ENCODE data around the gene CCDC93. TPM values are rescaled to one million over a fixed set of nuclear protein-coding genes. Genes with fewer than 3 reads are reported as not detected.

CCDC93 gene
- total RNA-seq, 1 donor from 2014 or later = 37.8 TPM

- DNase-seq = no peak
- Histone ChIP-seq H3K4me3 (no peak overlapping the region), H3K36me3 (peaks cover 89% of the 10 kb centered on the region), H3K27me3 (no peaks in the 10 kb centered on the region), H3K27ac (no peak overlapping the region), H3K4me1 (peaks cover 5% of the 10 kb centered on the region), H3K9me3 (no peaks in the 10 kb centered on the region)
- no peak for TF ChIP-seq CTCF (IDR thresholded peaks at IDR 0.05)
- intact Hi-C loops (cut with DNase I) = no loop called here
- no peak for ATAC-seq
These were observed 57.7 kb downstream of the CCDC93 start for GRCh38 chr2:117956036-117956796.

GRCh38 chr2:117953231-117953630, 60.6 kb downstream of the CCDC93 start:
- Histone ChIP-seq H3K4me3 (no peak overlapping the region), H3K27me3 (no peaks in the 10 kb centered on the region), H3K36me3 (peaks cover 99% of the 10 kb centered on the region), H3K9me3 (no peaks in the 10 kb centered on the region), H3K27ac (no peak overlapping the region), H3K4me1 (peaks cover 5% of the 10 kb centered on the region)
- no peak for DNase-seq
- no peak for TF ChIP-seq CTCF (IDR thresholded peaks at IDR 0.05)
- intact Hi-C loops (cut with DNase I) = no loop called here
- no peak for ATAC-seq

- Histone ChIP-seq H3K27me3 (no peaks in the 10 kb centered on the region), H3K9me3 (no peaks in the 10 kb centered on the region), H3K27ac (no peak overlapping the region), H3K4me3 (no peak overlapping the region), H3K36me3 (peaks cover 99% of the 10 kb centered on the region), H3K4me1 (peaks cover 2% of the 10 kb centered on the region)
- intact Hi-C loops (cut with DNase I) = no loop called here
- DNase-seq (no peak), ATAC-seq (no peak)
- TF ChIP-seq CTCF (IDR thresholded peaks at IDR 0.05) = no peak
These were observed 61.2 kb downstream of the CCDC93 start for GRCh38 chr2:117952701-117953100.

- peaks cover 98% of the 10 kb centered on the region for H3K36me3 ChIP-seq
- H3K27ac ChIP-seq = no peak overlapping the region
- DNase-seq (no peak), ATAC-seq (no peak)
- H3K4me1 ChIP-seq = no peaks in the 10 kb centered on the region
- no peaks in the 10 kb centered on the region for H3K9me3 ChIP-seq
- no peaks in the 10 kb centered on the region for H3K27me3 ChIP-seq
- H3K4me3 ChIP-seq = no peak overlapping the region
- intact Hi-C loops (cut with DNase I) = no loop called here
- no peak for TF ChIP-seq CTCF (IDR thresholded peaks at IDR 0.05)
These were observed 61.6 kb downstream of the CCDC93 start for GRCh38 chr2:117952228-117952627.

GRCh38 chr2:117949806-117950205, 64.1 kb downstream of the CCDC93 start:
- Histone ChIP-seq H3K27me3 (no peaks in the 10 kb centered on the region), H3K4me3 (no peak overlapping the region), H3K27ac (no peak overlapping the region), H3K4me1 (no peaks in the 10 kb centered on the region), H3K36me3 (peaks cover 98% of the 10 kb centered on the region), H3K9me3 (no peaks in the 10 kb centered on the region)
- TF ChIP-seq CTCF (IDR thresholded peaks at IDR 0.05) = no peak
- intact Hi-C loops (cut with DNase I) = no loop called here
- no peak for DNase-seq
- ATAC-seq = no peak
